ENCODE measurements around the gene TTLL11.

- TF ChIP-seq, protein P1, sequence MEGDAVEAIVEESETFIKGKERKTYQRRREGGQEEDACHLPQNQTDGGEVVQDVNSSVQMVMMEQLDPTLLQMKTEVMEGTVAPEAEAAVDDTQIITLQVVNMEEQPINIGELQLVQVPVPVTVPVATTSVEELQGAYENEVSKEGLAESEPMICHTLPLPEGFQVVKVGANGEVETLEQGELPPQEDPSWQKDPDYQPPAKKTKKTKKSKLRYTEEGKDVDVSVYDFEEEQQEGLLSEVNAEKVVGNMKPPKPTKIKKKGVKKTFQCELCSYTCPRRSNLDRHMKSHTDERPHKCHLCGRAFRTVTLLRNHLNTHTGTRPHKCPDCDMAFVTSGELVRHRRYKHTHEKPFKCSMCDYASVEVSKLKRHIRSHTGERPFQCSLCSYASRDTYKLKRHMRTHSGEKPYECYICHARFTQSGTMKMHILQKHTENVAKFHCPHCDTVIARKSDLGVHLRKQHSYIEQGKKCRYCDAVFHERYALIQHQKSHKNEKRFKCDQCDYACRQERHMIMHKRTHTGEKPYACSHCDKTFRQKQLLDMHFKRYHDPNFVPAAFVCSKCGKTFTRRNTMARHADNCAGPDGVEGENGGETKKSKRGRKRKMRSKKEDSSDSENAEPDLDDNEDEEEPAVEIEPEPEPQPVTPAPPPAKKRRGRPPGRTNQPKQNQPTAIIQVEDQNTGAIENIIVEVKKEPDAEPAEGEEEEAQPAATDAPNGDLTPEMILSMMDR (IDR thresholded peaks at IDR 0.05; ENCODE audit: low read depth, low read length, poor library complexity, severe bottlenecking): no peak
- no peak for TF ChIP-seq EZH2phosphoT487 (IDR thresholded peaks at IDR 0.05; ENCODE audit: borderline replicate concordance, low read length)
Observed at GRCh38 chr9:122127396-122127798, 34.3 kb upstream of the TTLL11 start.

Measured in DOHH2 (cell line).